Pancreas (tissue), 10 donors: ENCODE data around the gene TMEM250. TPM values are rescaled to one million over a fixed set of nuclear protein-coding genes. Genes with fewer than 3 reads are reported as not detected.
A peak's percentile ranks its signal among the peaks of the same experiment; 100 is the strongest.

ENCODE experiments used
- ATAC-seq, 4 donors: fragments of 200-7000 bp; cut with Tn5 transposase; one replicate each; pipeline versions ENCODE4 v1.8.0 to v1.9.1; 2020; ENCODE audit warnings: mild to moderate bottlenecking in 4 of 4, moderate library complexity in 4 of 4
- DNase-seq, 6 donors: peaks; one replicate each; pipeline ENCODE4 v3.0.0-alpha.2; 2020
- FAIRE-seq: peaks from 2 replicates; lab custom pipeline; 2012; peaks lifted over from hg19 to GRCh38; lab: Jason Lieb, UNC
- H3K27ac ChIP-seq, 4 donors: fragments of 200-600 bp; sonication (generic); 1 replicate in 3 of 4; 2 replicates in 1 of 4; pipeline versions ENCODE4 v1.5.0 to v1.8.0; 2020
- H3K27me3 ChIP-seq, 4 donors: fragments of 200-600 bp; one replicate each; pipeline ENCODE4 v1.8.0; 2021
- H3K36me3 ChIP-seq, 3 donors: fragments of 200-600 bp; sonication (generic) in 1 of 3; one replicate each; pipeline versions ENCODE4 v1.5.0 to v1.8.0; 2020 to 2021
- H3K4me1 ChIP-seq, 3 donors: fragments of 200-600 bp; one replicate each; pipeline ENCODE4 v1.8.0; 2021
- H3K4me3 ChIP-seq, 4 donors: fragments of 200-600 bp; sonication (generic) in 2 of 4; one replicate each; pipeline versions ENCODE4 v1.5.0 to v1.8.0; 2020 to 2021
- H3K9me3 ChIP-seq, 4 donors: fragments of 200-600 bp; one replicate each; pipeline ENCODE4 v1.8.0; 2021
- CTCF ChIP-seq, 4 donors: fragments of 200-600 bp; sonication (generic) in 3 of 4; IDR thresholded peaks; one replicate each; pipeline versions ENCODE4 v1.5.0 to v1.8.0; 2021; ENCODE audit warnings: antibody characterized with exemption in 4 of 4
- WGBS, 2 donors: extraction: QIAGEN DNeasy Blood & Tissue Kit; methylation state at CpG; one replicate each; pipeline ENCODE4 v1.1.7; 2013; 5-methylcytosine and 5-hydroxymethylcytosine counted together
- intact Hi-C, 3 donors: fragments of 100-400 bp; cut with DNase I; formaldehyde crosslinking; loops; one replicate each; pipeline versions ENCODE4 v1.11.1 to v1.14.2; 2022
- polyA plus RNA-seq, 2 donors: library from polyadenylated mRNA; stranded (reverse); fragments of 200-250 nt; gene quantifications; one replicate each; pipeline ENCODE4 v1.2.3, GENCODE V29; 2013
- total RNA-seq, 6 donors: library from RNA; stranded (reverse); fragmentation: NEBNext Ultra II Directional in 4 of 6; extraction: Animal tissue kit (Norgen Biotek cat#: 25700) in 4 of 6; gene quantifications; one replicate each; pipeline versions ENCODE4 v1.2.1 to v1.2.4, GENCODE V29; 2021 to 2023
- donor health status: healthy with polysubstance abuse.
- donor health status: DM: no; HTN: no; CAD: no; lungs with moderate emphysema.
- donor health status: DM: no; HTN: no; CAD: no.
- donor health status: control.
- donor health status: control.
- donor health status: Bipolar disorder and iron deficiency.
- donor health status: DM: yes; HTN: yes; CAD: no.
- donor health status: DM: no; HTN: no; CAD: no.
- donor health status: DM: no; HTN: no; CAD: no.
- donor health status: DM: yes; HTN: yes; CAD: no.

TMEM250 gene
- total and polyA plus RNA-seq, 8 donors = 8.0 to 17.8 (median 11.8) TPM

- Histone ChIP-seq H3K4me1 (peaks cover 4 to 20% (median 12%) of the 10 kb centered on the region in 3 donors), H3K27ac (peak overlapping the region; percentile 70 to 88 (median 79)), H3K9me3 (no peaks in the 10 kb centered on the region), H3K27me3 (no peaks in the 10 kb centered on the region), H3K4me3 (peak overlapping the region; percentile 75 to 96 (median 81)), H3K36me3 (peaks cover 0 to 6% (median 0%) of the 10 kb centered on the region in 3 donors)
- WGBS, 2 donors = 0% methylated on average over 26 to 36 of the region's 36 CpGs
- FAIRE-seq = no peak
- no peak for TF ChIP-seq CTCF (IDR thresholded peaks at IDR 0.05)
- intact Hi-C loops = no loop called here
- peak in 2 of 4 donors; percentile 8 to 10 for ATAC-seq
- peak in 2 of 6 donors; percentile 53 to 86 for DNase-seq
Measured at GRCh38 chr9:136117916-136118319, 757 bp downstream of the TMEM250 start.

GRCh38 chr9:136117291-136117915, 1.3 kb downstream of the TMEM250 start:
- ATAC-seq = no peak
- no peaks in the 10 kb centered on the region for H3K9me3 ChIP-seq
- peaks cover 0 to 6% (median 0%) of the 10 kb centered on the region in 3 donors for H3K36me3 ChIP-seq
- peak overlapping the region; percentile 70 to 88 (median 79) for H3K27ac ChIP-seq
- 38 to 42% methylated on average over 23 of the region's 23 CpGs for WGBS, 2 donors
- H3K4me1 ChIP-seq = peaks cover 4 to 16% (median 12%) of the 10 kb centered on the region in 3 donors
- H3K4me3 ChIP-seq = peak overlapping the region; percentile 75 to 96 (median 81)
- H3K27me3 ChIP-seq = no peaks in the 10 kb centered on the region
- no peak for FAIRE-seq
- peak in 1 of 6 donors; percentile 81 for DNase-seq
- no peak for TF ChIP-seq CTCF (IDR thresholded peaks at IDR 0.05)
- intact Hi-C loops = no loop called here

GRCh38 chr9:136116360-136117098, 2.1 kb downstream of the TMEM250 start:
- 95 to 96% methylated on average over 69 of the region's 69 CpGs for WGBS, 2 donors
- no peak for ATAC-seq
- Histone ChIP-seq H3K27me3 (no peaks in the 10 kb centered on the region), H3K4me1 (peaks cover 4 to 16% (median 12%) of the 10 kb centered on the region in 3 donors), H3K9me3 (no peaks in the 10 kb centered on the region), H3K27ac (no peak overlapping the region), H3K4me3 (no peak overlapping the region), H3K36me3 (peaks cover 0 to 6% (median 0%) of the 10 kb centered on the region in 3 donors)
- no peak for FAIRE-seq
- no peak for TF ChIP-seq CTCF (IDR thresholded peaks at IDR 0.05)
- peak in 2 of 6 donors; percentile 3 to 37 for DNase-seq
- intact Hi-C loops = no loop called here

- DNase-seq (peak in 2 of 6 donors; percentile 39 to 79), FAIRE-seq (no peak), ATAC-seq (no peak)
- Histone ChIP-seq H3K27ac (no peak overlapping the region), H3K9me3 (no peaks in the 10 kb centered on the region), H3K4me3 (no peak overlapping the region), H3K4me1 (peaks cover 4 to 16% (median 12%) of the 10 kb centered on the region in 3 donors), H3K27me3 (no peaks in the 10 kb centered on the region), H3K36me3 (peaks cover 0 to 6% (median 0%) of the 10 kb centered on the region in 3 donors)
- intact Hi-C loops = no loop called here
- TF ChIP-seq CTCF (IDR thresholded peaks at IDR 0.05) = no peak
- WGBS, 2 donors = 91 to 94% methylated on average over 20 to 22 of the region's 22 CpGs
Measured at GRCh38 chr9:136115641-136116359, 2.9 kb downstream of the TMEM250 start.
